GM10266 (cell line): ENCODE results near the gene TBL2.
"Not testable (repeated sequence)": the region's sequence is repeated elsewhere in the genome, so short reads cannot be mapped to it uniquely, and the experiment has no call there.

Experiments
- DNase-seq: peaks from one replicate; pipeline ENCODE4 v3.0.0; 2012; ENCODE audit errors: extremely low spot score
- CTCF ChIP-seq: IDR thresholded peaks from 2 replicates; pipeline ENCODE4 v1.5.1; 2012; ENCODE audit warnings: mild to moderate bottlenecking, low read depth; ENCODE audit not compliant: control insufficient read depth, insufficient read depth; ENCODE audit errors: missing control alignments

The TBL2 gene

DNA sequence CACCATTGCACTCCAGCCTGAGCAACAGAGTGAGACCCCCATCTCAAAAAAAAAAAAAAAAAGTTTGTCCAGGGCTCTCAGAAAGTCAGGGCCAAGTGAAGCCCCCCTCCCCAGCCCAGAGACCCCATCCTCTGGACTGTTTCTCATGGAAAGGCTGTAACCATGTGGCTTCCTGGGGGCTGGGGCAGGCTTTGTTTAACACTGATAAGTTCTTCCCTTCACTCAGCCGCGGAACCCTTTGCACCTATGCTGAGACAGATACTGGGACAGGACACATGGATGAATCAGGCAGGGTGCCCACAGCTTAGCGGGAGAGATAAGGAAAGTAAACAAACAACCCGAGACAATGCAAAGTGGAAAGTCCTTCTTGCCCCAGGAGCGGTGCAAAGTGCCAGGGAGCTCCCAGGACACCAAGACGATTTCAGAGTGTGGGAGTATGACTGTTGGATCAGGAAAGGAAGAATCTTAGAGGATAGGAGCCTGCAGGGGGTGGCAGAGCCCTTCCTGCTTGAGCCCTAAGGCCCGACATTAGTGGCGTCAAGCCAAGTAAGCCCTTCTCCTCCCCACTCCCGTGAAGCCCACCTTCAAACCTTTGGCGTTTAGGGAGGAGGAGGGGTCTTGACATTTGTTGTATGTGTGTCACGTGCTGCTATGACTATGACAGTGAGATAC, 34.4 kb upstream of the TBL2 start:
- no peak for DNase-seq
- peak; percentile 6 for TF ChIP-seq CTCF

- no peak for DNase-seq
- no peak for TF ChIP-seq CTCF
These were observed 32.7 kb upstream of the TBL2 start for GRCh38 chr7:73611017-73611555.

DNA sequence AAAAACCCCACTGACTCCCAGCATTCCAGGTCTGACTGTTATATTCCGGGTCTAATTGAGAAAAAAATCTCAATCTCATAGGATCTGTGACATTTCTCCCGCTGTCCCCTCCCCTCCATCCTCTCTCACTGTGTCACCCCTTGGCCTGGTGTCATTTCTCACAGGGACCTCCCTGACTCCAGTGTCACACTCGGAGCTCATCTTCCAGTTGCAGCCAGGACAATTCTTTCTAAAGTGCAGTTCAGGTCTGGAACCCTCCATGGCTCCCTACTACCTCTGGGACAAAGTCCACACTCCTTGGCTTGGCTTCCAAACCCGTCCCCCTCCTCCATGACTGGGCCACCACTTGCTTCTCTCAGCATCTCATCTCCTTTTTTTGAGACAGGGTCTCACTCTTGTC, 31.7 kb upstream of the TBL2 start:
- no peak for DNase-seq
- TF ChIP-seq CTCF, result no peak

DNA sequence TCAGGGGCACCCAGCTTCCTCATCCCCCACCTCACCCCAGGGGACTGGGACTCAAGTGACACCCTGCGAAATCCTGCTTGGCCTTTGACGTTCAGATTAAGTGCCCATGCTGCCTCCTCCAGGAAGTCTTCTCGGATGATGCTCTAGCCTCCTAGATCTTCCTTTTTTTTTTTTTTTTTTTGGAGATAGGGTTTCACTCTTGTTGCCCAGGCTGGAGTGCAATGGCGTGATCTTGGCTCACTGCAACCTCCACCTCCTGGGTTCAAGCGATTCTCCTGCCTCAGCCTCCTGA, 29.3 kb upstream of the TBL2 start:
- DNase-seq, result not testable (repeated sequence)

GRCh38 chr7:73606801-73607691, 28.7 kb upstream of the TBL2 start:
- peak; percentile 91 for TF ChIP-seq CTCF
- peak; percentile 85 for DNase-seq

DNA sequence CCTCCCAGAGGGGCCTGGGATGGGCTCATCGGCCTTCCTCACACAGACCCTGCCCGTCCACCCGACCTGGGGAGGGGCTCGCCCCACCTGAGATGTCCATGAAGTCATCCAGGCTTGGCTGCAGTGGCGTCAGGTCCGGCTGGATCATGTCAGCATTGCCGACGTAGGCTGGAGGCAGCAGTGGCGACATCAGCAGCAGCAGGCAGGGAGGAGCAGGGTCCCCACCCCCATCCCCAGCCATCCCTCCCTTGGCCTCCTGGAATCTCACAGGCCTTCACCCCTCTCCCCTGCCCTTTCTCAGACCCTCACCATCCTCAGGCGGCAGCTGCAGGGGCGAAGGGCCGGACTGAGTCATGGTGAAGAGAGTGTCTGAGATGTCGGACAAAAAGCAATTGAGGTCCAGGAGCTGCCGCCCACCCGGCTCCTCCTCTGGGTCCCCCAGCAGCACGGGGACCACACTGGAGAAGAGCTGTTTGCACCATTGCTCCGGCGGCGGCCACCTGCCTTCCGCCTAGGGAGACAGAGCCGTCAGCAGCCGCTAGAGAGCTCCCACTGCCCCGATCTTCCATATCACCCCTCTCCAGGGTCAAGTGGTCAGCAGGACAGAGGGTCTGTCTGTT, 27.3 kb upstream of the TBL2 start:
- no peak for DNase-seq
- TF ChIP-seq CTCF, result no peak

GRCh38 chr7:73602721-73603651, 24.6 kb upstream of the TBL2 start:
- DNase-seq, result no peak
- TF ChIP-seq CTCF, result no peak
